Measurements from ENCODE around the gene EPS8L2.

DNA sequence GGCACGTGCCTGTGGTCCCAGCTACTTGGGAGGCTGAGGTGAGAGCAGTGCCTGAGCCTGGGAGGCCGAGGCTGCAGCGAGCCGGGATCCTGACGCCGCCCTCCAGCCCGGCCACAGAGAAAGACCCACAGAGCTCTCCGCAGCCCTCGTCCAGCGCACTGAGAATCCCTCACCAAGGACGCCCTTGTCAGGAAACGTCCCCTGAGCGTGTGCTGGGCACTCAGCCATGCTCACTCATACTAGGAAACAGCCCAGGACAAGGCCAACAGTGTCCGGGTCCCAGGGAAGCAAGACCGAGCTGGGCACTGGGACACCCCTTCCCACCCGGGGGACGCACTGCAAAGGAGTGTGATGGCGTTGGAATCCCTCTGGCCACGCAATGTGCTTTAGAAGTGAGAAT lies 25.6 kb upstream of the EPS8L2 start:
- TF ChIP-seq EZH2phosphoT487 (IDR thresholded peaks at IDR 0.05; ENCODE audit: low read depth, severe bottlenecking, unreplicated experiment) (no peak), EZH2 (IDR thresholded peaks at IDR 0.05; ENCODE audit: borderline replicate concordance) (no peak)
- TF ChIP-seq, protein P1, sequence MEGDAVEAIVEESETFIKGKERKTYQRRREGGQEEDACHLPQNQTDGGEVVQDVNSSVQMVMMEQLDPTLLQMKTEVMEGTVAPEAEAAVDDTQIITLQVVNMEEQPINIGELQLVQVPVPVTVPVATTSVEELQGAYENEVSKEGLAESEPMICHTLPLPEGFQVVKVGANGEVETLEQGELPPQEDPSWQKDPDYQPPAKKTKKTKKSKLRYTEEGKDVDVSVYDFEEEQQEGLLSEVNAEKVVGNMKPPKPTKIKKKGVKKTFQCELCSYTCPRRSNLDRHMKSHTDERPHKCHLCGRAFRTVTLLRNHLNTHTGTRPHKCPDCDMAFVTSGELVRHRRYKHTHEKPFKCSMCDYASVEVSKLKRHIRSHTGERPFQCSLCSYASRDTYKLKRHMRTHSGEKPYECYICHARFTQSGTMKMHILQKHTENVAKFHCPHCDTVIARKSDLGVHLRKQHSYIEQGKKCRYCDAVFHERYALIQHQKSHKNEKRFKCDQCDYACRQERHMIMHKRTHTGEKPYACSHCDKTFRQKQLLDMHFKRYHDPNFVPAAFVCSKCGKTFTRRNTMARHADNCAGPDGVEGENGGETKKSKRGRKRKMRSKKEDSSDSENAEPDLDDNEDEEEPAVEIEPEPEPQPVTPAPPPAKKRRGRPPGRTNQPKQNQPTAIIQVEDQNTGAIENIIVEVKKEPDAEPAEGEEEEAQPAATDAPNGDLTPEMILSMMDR (IDR thresholded peaks at IDR 0.05; ENCODE audit: poor library complexity), result no peak

Data from hepatocyte (in vitro differentiated cells).